HS-27A (cell line): Measurements from ENCODE around the gene NDRG2.

Experiments used
- DNase-seq: peaks from one replicate; pipeline ENCODE4 v3.0.0-alpha.2; 2012; ENCODE audit warnings: low read depth, missing footprints

The NDRG2 gene

GRCh38 chr14:21033133-21033698, 8.4 kb upstream of the NDRG2 start:
- no peak for DNase-seq

GRCh38 chr14:21032326-21033132, 7.7 kb upstream of the NDRG2 start:
- DNase-seq, result no peak

- no peak for DNase-seq
Observed at GRCh38 chr14:21030531-21030930, 5.7 kb upstream of the NDRG2 start.

- no peak for DNase-seq
Observed at GRCh38 chr14:21029917-21030316, 5.1 kb upstream of the NDRG2 start, which contains the start of gene TPPP2. TSS of gene TPPP2 (plus strand) at chr14:21030217. CDS start at chr14:21030582, 365 bp downstream.

- DNase-seq, result no peak
Observed at GRCh38 chr14:21026988-21027315, 2.1 kb upstream of the NDRG2 start.

- no peak for DNase-seq
Observed at GRCh38 chr14:21026274-21026987, 1.6 kb upstream of the NDRG2 start.

GRCh38 chr14:21025371-21026273, 761 bp upstream of the NDRG2 start:
- DNase-seq, result no peak

GRCh38 chr14:21023817-21024584, 860 bp downstream of the NDRG2 start:
- no peak for DNase-seq

- DNase-seq, result no peak
Observed at GRCh38 chr14:21023174-21023573, 1.7 kb downstream of the NDRG2 start.

- no peak for DNase-seq
Observed at GRCh38 chr14:21022686-21023085, 2.2 kb downstream of the NDRG2 start.

GRCh38 chr14:21020977-21021545, 3.8 kb downstream of the NDRG2 start:
- no peak for DNase-seq

GRCh38 chr14:21019366-21019765, 5.5 kb downstream of the NDRG2 start:
- no peak for DNase-seq

GRCh38 chr14:21018781-21019180, 6.1 kb downstream of the NDRG2 start:
- no peak for DNase-seq

- DNase-seq, result no peak
Observed at GRCh38 chr14:21018286-21018685, 6.6 kb downstream of the NDRG2 start.

- no peak for DNase-seq
Observed at GRCh38 chr14:21017528-21018245, 7.2 kb downstream of the NDRG2 start.

- DNase-seq, result no peak
Observed at GRCh38 chr14:21016413-21017190, 8.3 kb downstream of the NDRG2 start.

- no peak for DNase-seq
Observed at GRCh38 chr14:21015312-21015711, 9.5 kb downstream of the NDRG2 start.

GRCh38 chr14:21014761-21015190, 10.1 kb downstream of the NDRG2 start:
- DNase-seq, result peak; percentile 76

GRCh38 chr14:21011136-21011535, 13.7 kb downstream of the NDRG2 start:
- DNase-seq, result no peak
